HG02970 (cell line): ENCODE measurements around the gene FGFBP3.

Source experiments
- ATAC-seq: cut with Tn5 transposase; IDR thresholded peaks from one replicate; pipeline ENCODE4 v1.9.1; 2021; ENCODE audit warnings: mild to moderate bottlenecking, moderate library complexity, moderate number of reproducible peaks; ENCODE audit not compliant: unreplicated experiment, low FRiP score

Gene FGFBP3

DNA sequence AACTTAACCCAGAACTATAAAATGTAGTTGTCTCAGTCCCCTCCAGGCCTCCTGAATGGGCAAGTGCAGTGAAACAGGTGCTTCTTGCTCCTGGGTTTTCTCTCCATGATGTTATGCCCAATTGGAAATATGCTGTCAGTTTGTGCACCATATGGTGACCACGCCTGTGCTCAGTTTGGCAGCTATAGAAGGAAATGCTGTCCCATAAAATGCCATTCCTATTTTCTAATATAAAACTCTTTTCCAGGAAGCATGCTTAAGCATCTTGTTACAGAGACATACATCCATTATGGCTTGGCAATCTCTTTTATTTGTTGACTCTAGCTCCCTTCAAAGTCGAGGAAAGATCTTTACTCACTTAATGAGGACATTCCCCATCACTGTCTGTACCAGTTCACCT, 45.2 kb downstream of the FGFBP3 start:
- no peak for ATAC-seq

DNA sequence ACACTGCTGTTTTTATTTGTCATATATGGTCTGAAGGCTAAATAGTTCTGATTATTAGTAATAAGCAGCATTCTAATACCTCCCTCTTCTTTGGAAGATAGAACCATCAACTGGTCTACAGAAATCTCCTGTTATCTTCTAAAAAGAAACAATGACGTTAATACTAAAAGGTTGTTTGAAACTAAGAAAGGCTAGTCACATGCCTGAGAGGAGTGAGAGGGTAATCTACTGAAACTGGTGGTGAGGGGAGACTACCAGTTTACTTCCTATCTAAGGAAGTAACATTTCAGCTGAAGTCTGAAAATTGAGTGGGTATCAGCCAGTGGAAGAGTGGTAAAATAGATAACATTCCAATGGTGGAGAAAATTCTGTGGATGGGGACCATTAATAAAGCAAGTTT, 48.4 kb downstream of the FGFBP3 start:
- no peak for ATAC-seq

DNA sequence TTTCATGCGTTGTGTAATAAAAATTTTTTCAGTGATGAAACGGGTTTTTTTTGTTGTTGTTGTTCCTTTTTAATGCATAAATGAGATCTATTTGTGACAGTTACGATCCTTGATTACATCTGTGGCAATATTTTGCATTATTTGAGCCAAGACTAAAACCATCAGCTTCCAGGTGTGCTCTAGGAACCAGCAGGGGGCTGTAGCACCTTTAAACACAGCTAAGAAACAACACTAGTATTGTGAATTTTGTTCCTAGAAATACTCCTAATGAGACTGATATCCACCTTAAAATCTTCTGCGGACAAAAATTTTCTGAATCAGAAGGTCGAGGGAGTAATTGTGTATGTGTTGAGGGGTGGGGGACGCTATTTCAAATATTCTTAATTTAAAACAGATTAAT, 52.6 kb downstream of the FGFBP3 start:
- no peak for ATAC-seq
